Right lobe of liver (tissue), 4 donors: ENCODE results near the gene MAMLD1.

Experiments used
- CTCF ChIP-seq, 4 donors: fragments of 200-600 bp in 3 of 4; fragments of 450-650 bp in 1 of 4; IDR thresholded peaks; one replicate each; pipeline versions ENCODE4 v1.5.1 to v1.8.0; 2016 to 2022; ENCODE audit warnings: antibody characterized with exemption in 4 of 4, mild to moderate bottlenecking in 2 of 4
- POLR2A ChIP-seq: fragments of 450-650 bp; IDR thresholded peaks from one replicate; pipeline ENCODE4 v1.6.1; 2017; ENCODE audit warnings: antibody characterized with exemption, mild to moderate bottlenecking
- donor health status: DM: no; HTN: no; CAD: no.
- donor health status: DM: no; HTN: no; CAD: no.
- donor health status: DM: no; HTN: yes; CAD: no.

DNA sequence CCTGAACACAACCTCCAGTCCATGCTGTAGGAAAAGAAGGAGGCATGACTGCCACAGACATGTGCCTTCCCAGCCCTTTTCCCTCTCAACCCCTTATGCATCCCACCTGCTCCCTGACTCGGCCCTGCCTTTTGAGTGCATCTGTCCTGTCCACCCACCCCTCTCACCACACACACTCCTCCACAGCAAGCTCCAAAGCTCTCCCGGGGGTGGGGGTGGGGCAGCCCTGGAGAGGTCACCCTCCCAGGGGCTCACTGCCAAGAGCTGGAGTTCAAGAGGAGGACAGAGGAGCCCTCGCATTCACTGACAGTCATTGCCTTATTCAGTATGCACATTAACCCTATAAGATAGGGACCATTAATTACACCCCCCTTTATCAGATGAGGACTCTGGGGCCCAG lies 46.6 kb upstream of the MAMLD1 start:
- no peak for TF ChIP-seq POLR2A
- no peak for TF ChIP-seq CTCF (IDR thresholded peaks at IDR 0.05)
